Chondrocyte (in vitro differentiated cells): ENCODE results near the gene COQ8A. TPM values are rescaled to one million over a fixed set of nuclear protein-coding genes. Genes with fewer than 3 reads are reported as not detected.
"Not testable (repeated sequence)": the region's sequence is repeated elsewhere in the genome, so short reads cannot be mapped to it uniquely, and the experiment has no call there.

ENCODE experiments used
- DNase-seq: peaks from one replicate; pipeline ENCODE4 v3.0.0; 2021; ENCODE audit warnings: mixed read lengths, low spot score
- H3K27ac Mint-ChIP-seq: one replicate; pipeline ENCODE4 v1.8.0; 2021; ENCODE audit warnings: mild to moderate bottlenecking, moderate library complexity, mixed read lengths; ENCODE audit not compliant: unreplicated experiment
- H3K27me3 Mint-ChIP-seq: 2 replicates; pipeline ENCODE4 v1.8.0; 2021; ENCODE audit warnings: low read depth, mixed read lengths
- H3K36me3 Mint-ChIP-seq: 2 replicates; pipeline ENCODE4 v1.8.0; 2021; ENCODE audit warnings: low read depth, mixed read lengths
- H3K4me1 Mint-ChIP-seq: 2 replicates; pipeline ENCODE4 v1.8.0; 2021; ENCODE audit warnings: low read depth, mild to moderate bottlenecking, mixed read lengths
- H3K4me3 Mint-ChIP-seq: one replicate; pipeline ENCODE4 v1.8.0; 2021; ENCODE audit warnings: mild to moderate bottlenecking, moderate library complexity, mixed read lengths; ENCODE audit not compliant: unreplicated experiment
- H3K9me3 Mint-ChIP-seq: 2 replicates; pipeline ENCODE4 v1.8.0; 2021; ENCODE audit warnings: low read depth, mixed read lengths
- CTCF ChIP-seq: fragments of 200-600 bp; sonication (generic); IDR thresholded peaks from 2 replicates; pipeline ENCODE4 v1.5.0; 2021; ENCODE audit warnings: antibody characterized with exemption, mild to moderate bottlenecking, moderate library complexity
- total RNA-seq: library from RNA; stranded (reverse); gene quantifications from 3 replicates; pipeline ENCODE4 v1.2.1, GENCODE V29; 2021

COQ8A gene
- total RNA-seq, 1 donor from 2014 or later: 7.4 TPM

DNA sequence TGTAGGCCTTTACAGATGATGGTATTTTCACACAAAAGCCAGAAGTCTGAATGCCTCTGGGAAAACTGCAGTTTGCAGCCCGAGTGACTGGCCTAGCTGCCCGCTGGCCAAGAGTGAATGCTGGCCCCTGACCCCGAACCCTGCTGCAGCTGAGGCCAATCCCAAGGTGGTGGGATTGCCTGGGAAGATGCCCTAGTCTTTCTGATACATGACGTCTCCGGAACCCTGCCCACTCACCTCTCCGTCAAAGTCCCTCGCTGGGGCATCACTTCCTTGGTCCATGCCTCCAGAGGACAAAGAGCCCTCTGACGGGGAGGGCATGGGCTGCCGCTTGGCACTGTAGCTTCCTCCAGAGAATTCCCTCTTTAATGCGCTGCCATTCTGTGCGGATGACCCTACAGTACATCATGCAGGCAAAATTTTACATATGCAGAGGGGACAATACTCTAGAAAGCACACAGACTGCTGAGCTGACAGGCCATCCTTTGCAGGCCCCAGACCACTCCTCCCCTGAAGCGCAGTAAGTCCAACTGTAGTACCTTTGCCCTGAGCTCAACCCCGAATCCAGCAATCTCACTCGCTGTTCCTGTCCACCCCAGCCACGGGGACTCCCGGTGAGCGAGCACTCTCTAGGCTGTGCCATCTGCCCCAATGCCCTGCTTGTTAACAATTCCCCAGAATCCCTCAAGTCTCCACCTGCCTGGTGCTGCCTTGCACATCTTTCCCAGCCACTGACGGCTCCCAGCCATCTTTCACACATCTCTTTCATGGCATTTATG lies 54.7 kb downstream of the COQ8A start:
- Mint-ChIP-seq H3K9me3 (peaks cover 6% of the 10 kb centered on the region), H3K4me1 (no peaks in the 10 kb centered on the region)

GRCh38 chr1:226995365-226996332 lies 55.6 kb downstream of the COQ8A start:
- Mint-ChIP-seq H3K4me3 (no peak overlapping the region), H3K27ac (no peak overlapping the region)
- no peak for DNase-seq

More for the DNA sequence above, 54.7 kb downstream of the COQ8A start:
- Mint-ChIP-seq H3K4me3 (no peak overlapping the region), H3K36me3 (peaks cover 30% of the 10 kb centered on the region), H3K27me3 (no peaks in the 10 kb centered on the region), H3K27ac (no peak overlapping the region)
- TF ChIP-seq CTCF: no peak
- no peak for DNase-seq

GRCh38 chr1:226999579-226999978 lies 59.5 kb downstream of the COQ8A start:
- not testable (repeated sequence) for H3K27me3 Mint-ChIP-seq, H3K9me3 Mint-ChIP-seq, H3K27ac Mint-ChIP-seq, DNase-seq, H3K4me1 Mint-ChIP-seq, H3K4me3 Mint-ChIP-seq
- peaks cover 48% of the 10 kb centered on the region for H3K36me3 Mint-ChIP-seq

More at GRCh38 chr1:226995365-226996332, 55.6 kb downstream of the COQ8A start:
- no peak for TF ChIP-seq CTCF
- no peaks in the 10 kb centered on the region for H3K4me1 Mint-ChIP-seq
- H3K36me3 Mint-ChIP-seq: peaks cover 35% of the 10 kb centered on the region
- no peaks in the 10 kb centered on the region for H3K27me3 Mint-ChIP-seq
- H3K9me3 Mint-ChIP-seq: peaks cover 6% of the 10 kb centered on the region

GRCh38 chr1:227002531-227003049 lies 62.5 kb downstream of the COQ8A start:
- no peaks in the 10 kb centered on the region for H3K4me1 Mint-ChIP-seq
- peaks cover 40% of the 10 kb centered on the region for H3K36me3 Mint-ChIP-seq
- no peaks in the 10 kb centered on the region for H3K27me3 Mint-ChIP-seq
- no peak for DNase-seq
- TF ChIP-seq CTCF: no peak
- H3K9me3 Mint-ChIP-seq: peaks cover 6% of the 10 kb centered on the region
- H3K27ac Mint-ChIP-seq: no peak overlapping the region
- no peak overlapping the region for H3K4me3 Mint-ChIP-seq

DNA sequence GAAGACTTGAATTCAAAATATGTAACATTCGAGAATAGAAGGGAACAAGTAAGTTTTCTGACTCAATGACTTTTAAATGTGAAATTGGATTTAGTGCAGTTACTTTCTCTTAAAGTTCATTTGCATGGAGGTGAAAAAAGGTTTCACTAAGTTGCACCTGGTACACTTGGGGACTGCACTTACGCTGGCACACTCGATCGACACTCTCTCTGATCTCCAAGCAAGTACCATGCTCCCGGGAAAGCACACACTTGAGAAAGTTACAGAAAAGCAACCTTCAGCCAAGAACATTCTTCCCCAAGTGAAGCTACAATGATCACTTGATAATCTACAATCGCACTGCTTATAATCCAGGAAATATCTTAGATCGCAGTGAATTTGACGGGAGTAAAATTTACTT lies 63.1 kb downstream of the COQ8A start:
- Mint-ChIP-seq H3K4me1 (no peaks in the 10 kb centered on the region), H3K9me3 (peaks cover 6% of the 10 kb centered on the region), H3K4me3 (no peak overlapping the region), H3K27me3 (no peaks in the 10 kb centered on the region), H3K27ac (no peak overlapping the region), H3K36me3 (peaks cover 36% of the 10 kb centered on the region)
- DNase-seq: no peak
- no peak for TF ChIP-seq CTCF
